ACC112 (cell line): Measurements from ENCODE around the gene ASS1.

Source experiments
- H2AFZ ChIP-seq: fragments of 200-600 bp; sonication (generic); one replicate; pipeline ENCODE4 v1.6.0; 2017; ENCODE audit warnings: antibody characterized with exemption, low read length; ENCODE audit not compliant: unreplicated experiment
- H3K27ac ChIP-seq: fragments of 200-600 bp; sonication (generic); 2 replicates; pipeline ENCODE4 v1.5.1; 2014; ENCODE audit warnings: low read depth, mild to moderate bottlenecking, antibody characterized with exemption, low read length, moderate library complexity
- H3K27me3 ChIP-seq: fragments of 200-600 bp; sonication (generic); 2 replicates; pipeline ENCODE4 v1.6.1; 2014; ENCODE audit warnings: mild to moderate bottlenecking, antibody characterized with exemption, low read length, moderate library complexity, mixed read lengths; ENCODE audit not compliant: insufficient read depth
- H3K36me3 ChIP-seq: fragments of 200-600 bp; sonication (generic); 2 replicates; pipeline ENCODE4 v1.6.1; 2016; ENCODE audit warnings: mild to moderate bottlenecking, antibody characterized with exemption, low read length, moderate library complexity, mixed read lengths; ENCODE audit not compliant: insufficient read depth
- H3K4me1 ChIP-seq: fragments of 200-600 bp; sonication (generic); one replicate; pipeline ENCODE4 v1.6.1; 2016; ENCODE audit warnings: low read length, mixed read lengths; ENCODE audit not compliant: insufficient read depth, unreplicated experiment, control insufficient read depth
- H3K4me3 ChIP-seq: fragments of 200-600 bp; sonication (generic); 2 replicates; pipeline ENCODE4 v1.5.1; 2014; ENCODE audit warnings: mild to moderate bottlenecking, low read depth, low read length
- H3K79me2 ChIP-seq: fragments of 200-600 bp; sonication (generic); one replicate; pipeline ENCODE4 v1.6.0; 2016; ENCODE audit warnings: low read length; ENCODE audit not compliant: control insufficient read depth, unreplicated experiment, insufficient read depth

ASS1 gene

DNA sequence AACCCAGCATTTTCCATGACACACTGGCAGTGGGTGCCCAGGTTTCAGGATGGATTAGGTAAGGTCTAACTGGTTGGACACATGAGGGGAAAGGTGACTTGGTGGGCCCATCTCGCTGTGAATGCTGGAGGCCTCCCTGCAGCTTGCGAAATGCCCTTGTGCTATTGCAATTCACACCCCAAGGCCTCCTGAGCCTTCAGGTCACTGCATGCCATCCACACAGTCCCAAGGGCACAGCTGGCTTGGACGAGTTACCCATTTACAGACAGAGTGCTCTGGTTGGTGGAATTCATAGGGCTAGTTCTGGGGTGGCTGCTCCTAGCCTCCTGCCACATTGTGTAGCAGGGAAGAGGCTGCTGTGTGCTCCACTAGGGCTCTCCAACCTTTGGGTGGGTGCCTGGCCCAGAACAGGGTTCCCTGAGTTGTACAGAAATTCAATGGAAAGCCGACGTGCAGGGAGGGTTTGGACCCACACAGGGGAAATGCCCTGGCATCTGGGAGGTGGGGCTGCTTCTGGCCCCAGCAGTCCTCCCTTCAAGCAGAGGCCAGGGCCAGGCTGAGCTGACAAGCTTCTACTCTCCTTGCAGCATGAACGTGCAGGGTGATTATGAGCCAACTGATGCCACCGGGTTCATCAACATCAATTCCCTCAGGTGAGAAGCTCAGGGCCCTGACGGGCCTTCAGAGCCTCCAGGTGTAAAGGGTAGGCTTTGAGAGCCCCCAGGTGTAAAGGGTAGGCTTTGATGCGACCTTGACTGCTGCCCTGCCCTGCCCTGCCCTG, 54.3 kb downstream of the ASS1 start:
- H3K27me3 ChIP-seq, result no peaks in the 10 kb centered on the region
- no peak overlapping the region for H2AFZ ChIP-seq
- no peak overlapping the region for H3K4me3 ChIP-seq
- peaks cover 11% of the 10 kb centered on the region for H3K36me3 ChIP-seq
- no peak overlapping the region for H3K27ac ChIP-seq
- H3K79me2 ChIP-seq, result no peaks in the 10 kb centered on the region
- H3K4me1 ChIP-seq, result no peaks in the 10 kb centered on the region

DNA sequence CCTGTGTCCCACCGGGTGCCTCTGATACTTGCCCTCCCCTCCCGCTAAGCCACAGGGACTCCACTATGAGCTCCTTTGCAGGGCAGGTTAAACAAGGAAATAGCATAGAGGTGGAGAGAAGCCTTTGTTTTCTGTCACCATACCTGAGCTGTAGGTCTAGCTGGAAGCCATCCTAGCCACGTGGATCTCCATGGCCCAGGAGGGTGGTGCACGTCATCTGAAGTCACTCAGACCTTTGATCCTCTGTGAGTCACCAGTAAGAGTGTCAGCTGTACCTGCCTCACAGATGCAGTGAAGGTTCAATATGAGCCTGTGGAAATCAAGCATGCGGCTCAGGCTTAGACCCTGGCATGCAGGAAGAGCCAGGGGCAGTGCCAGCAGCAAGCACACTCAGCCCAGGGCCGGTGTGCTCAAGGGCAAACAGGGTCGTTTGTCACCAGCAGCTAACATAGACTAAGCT, 55.1 kb downstream of the ASS1 start:
- H3K4me3 ChIP-seq, result no peak overlapping the region
- H3K27ac ChIP-seq, result no peak overlapping the region
- no peaks in the 10 kb centered on the region for H3K27me3 ChIP-seq
- peaks cover 4% of the 10 kb centered on the region for H3K36me3 ChIP-seq
- H3K79me2 ChIP-seq, result no peaks in the 10 kb centered on the region
- no peaks in the 10 kb centered on the region for H3K4me1 ChIP-seq
- H2AFZ ChIP-seq, result no peak overlapping the region

DNA sequence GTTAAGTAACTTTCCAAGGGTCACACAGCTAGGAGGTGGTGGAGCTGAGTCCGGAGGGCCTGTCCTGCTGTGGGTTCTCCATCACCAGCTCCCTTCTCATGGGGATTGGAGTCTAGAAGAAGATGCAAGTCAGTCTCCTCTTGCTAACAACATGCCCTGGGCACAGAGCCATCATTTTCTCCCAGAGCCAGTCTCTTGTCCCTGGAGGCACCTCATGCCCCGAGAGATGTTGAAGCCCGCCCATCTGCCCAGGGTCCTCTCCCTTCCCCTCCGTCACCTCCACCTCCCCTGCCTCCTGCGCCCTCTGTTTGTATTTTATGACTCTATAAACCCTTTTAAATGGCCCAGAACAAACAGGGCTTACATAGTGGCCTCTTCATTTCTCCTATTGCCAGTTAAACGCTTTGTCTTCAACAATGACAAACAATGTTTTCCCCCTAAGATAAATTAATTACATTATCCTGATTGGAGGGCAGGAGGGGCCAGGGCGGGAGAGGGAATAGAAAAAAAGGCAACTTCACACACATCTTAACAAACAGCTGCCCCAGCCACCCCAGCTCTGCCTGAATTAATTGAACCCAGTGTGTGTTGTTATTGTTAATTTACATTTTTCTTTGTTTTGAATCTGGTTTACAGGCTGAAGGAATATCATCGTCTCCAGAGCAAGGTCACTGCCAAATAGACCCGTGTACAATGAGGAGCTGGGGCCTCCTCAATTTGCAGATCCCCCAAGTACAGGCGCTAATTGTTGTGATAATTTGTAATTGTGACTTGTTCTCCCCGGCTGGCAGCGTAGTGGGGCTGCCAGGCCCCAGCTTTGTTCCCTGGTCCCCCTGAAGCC, 55.8 kb downstream of the ASS1 start:
- Histone ChIP-seq H3K36me3 (no peaks in the 10 kb centered on the region), H3K4me1 (no peaks in the 10 kb centered on the region), H3K27ac (no peak overlapping the region), H2AFZ (no peak overlapping the region), H3K27me3 (no peaks in the 10 kb centered on the region), H3K4me3 (no peak overlapping the region), H3K79me2 (no peaks in the 10 kb centered on the region)

- no peaks in the 10 kb centered on the region for H3K4me1 ChIP-seq
- no peak overlapping the region for H3K4me3 ChIP-seq
- no peak overlapping the region for H2AFZ ChIP-seq
- H3K79me2 ChIP-seq, result no peaks in the 10 kb centered on the region
- H3K27me3 ChIP-seq, result no peaks in the 10 kb centered on the region
- H3K36me3 ChIP-seq, result no peaks in the 10 kb centered on the region
- H3K27ac ChIP-seq, result no peak overlapping the region
These were observed 56.9 kb downstream of the ASS1 start for GRCh38 chr9:130501639-130502038.

DNA sequence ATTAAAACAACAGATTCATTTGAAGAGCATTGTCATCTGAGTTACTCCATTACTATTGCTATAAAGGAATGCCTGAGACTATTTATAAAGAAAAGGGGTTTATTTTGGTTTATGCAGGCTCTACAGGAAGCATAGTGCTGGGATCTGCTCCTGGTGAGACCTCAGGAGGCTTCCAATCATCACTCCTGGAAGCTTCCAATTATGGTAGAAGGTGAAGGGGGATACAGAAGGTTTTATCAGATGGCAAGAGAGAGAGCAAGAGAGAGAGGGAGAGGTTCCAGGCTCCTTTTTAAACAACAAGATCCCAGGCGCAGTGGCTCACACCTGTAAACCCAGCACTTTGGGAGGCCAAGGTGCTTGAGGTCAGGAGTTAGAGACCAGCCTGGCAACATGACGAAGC, 63.5 kb downstream of the ASS1 start:
- Histone ChIP-seq H3K79me2 (no peaks in the 10 kb centered on the region), H2AFZ (no peak overlapping the region), H3K4me3 (no peak overlapping the region), H3K27me3 (no peaks in the 10 kb centered on the region), H3K36me3 (no peaks in the 10 kb centered on the region), H3K4me1 (no peaks in the 10 kb centered on the region), H3K27ac (no peak overlapping the region)

DNA sequence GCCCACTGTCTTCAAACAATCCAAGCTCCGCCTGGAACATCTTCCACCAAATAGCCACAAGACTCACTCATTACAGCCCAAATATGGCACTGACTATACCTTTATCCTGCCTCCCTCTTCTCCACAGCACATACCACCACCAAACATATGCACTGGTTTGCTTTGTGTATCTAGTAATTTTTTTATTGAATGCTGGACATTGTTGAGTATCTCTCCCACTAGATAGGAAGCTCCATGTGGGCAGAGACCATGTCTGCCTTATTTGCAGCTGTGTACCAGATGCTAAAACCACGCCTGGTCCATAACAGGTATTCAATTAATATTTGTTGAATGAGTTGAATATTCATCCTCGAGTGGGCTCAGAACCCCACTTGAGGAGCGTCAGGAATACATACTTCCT, 67.4 kb downstream of the ASS1 start:
- Histone ChIP-seq H2AFZ (no peak overlapping the region), H3K4me3 (no peak overlapping the region), H3K27me3 (no peaks in the 10 kb centered on the region), H3K27ac (no peak overlapping the region), H3K4me1 (no peaks in the 10 kb centered on the region), H3K36me3 (no peaks in the 10 kb centered on the region), H3K79me2 (no peaks in the 10 kb centered on the region)

- H2AFZ ChIP-seq, result no peak overlapping the region
- no peak overlapping the region for H3K4me3 ChIP-seq
- H3K27ac ChIP-seq, result no peak overlapping the region
- H3K27me3 ChIP-seq, result no peaks in the 10 kb centered on the region
- no peaks in the 10 kb centered on the region for H3K36me3 ChIP-seq
- H3K79me2 ChIP-seq, result no peaks in the 10 kb centered on the region
- H3K4me1 ChIP-seq, result no peaks in the 10 kb centered on the region
These were observed 68.3 kb downstream of the ASS1 start for GRCh38 chr9:130513078-130513477.

- Histone ChIP-seq H3K27me3 (no peaks in the 10 kb centered on the region), H3K4me3 (no peak overlapping the region), H3K4me1 (no peaks in the 10 kb centered on the region), H3K36me3 (no peaks in the 10 kb centered on the region), H3K27ac (no peak overlapping the region), H3K79me2 (no peaks in the 10 kb centered on the region), H2AFZ (no peak overlapping the region)
These were observed 73.5 kb downstream of the ASS1 start for GRCh38 chr9:130518233-130518632.

- Histone ChIP-seq H3K79me2 (no peaks in the 10 kb centered on the region), H3K27ac (no peak overlapping the region), H3K27me3 (no peaks in the 10 kb centered on the region), H2AFZ (no peak overlapping the region), H3K36me3 (no peaks in the 10 kb centered on the region), H3K4me1 (no peaks in the 10 kb centered on the region), H3K4me3 (no peak overlapping the region)
These were observed 74.4 kb downstream of the ASS1 start for GRCh38 chr9:130518943-130519799.

- no peaks in the 10 kb centered on the region for H3K27me3 ChIP-seq
- no peaks in the 10 kb centered on the region for H3K36me3 ChIP-seq
- no peak overlapping the region for H3K27ac ChIP-seq
- no peaks in the 10 kb centered on the region for H3K4me1 ChIP-seq
- H3K4me3 ChIP-seq, result no peak overlapping the region
- no peaks in the 10 kb centered on the region for H3K79me2 ChIP-seq
- no peak overlapping the region for H2AFZ ChIP-seq
These were observed 75.2 kb downstream of the ASS1 start for GRCh38 chr9:130519927-130520326.
